Parathyroid adenoma (tissue), 2 donors: ENCODE measurements around the gene C2CD4C.

ENCODE experiments used
- H2AFZ ChIP-seq: fragments of 300-600 bp; sonication (generic); one replicate; pipeline ENCODE4 v1.7.0; 2017; ENCODE audit warnings: antibody characterized with exemption, mild to moderate bottlenecking
- H3K27ac ChIP-seq: fragments of 300-600 bp; sonication (generic); one replicate; pipeline ENCODE4 v1.7.0; 2017
- H3K27me3 ChIP-seq: fragments of 300-600 bp; sonication (generic); one replicate; pipeline ENCODE4 v1.7.0; 2017; ENCODE audit warnings: low read length; ENCODE audit not compliant: control insufficient read depth, insufficient read depth
- H3K36me3 ChIP-seq: fragments of 300-600 bp; sonication (generic); one replicate; pipeline ENCODE4 v1.7.0; 2017; ENCODE audit warnings: low read length; ENCODE audit not compliant: control insufficient read depth, insufficient read depth
- H3K4me1 ChIP-seq: fragments of 300-600 bp; sonication (generic); one replicate; pipeline ENCODE4 v1.7.0; 2017; ENCODE audit warnings: control low read depth
- H3K4me2 ChIP-seq: fragments of 300-600 bp; sonication (generic); one replicate; pipeline ENCODE4 v1.7.0; 2017; ENCODE audit warnings: low read length
- H3K4me3 ChIP-seq: fragments of 300-600 bp; sonication (generic); one replicate; pipeline ENCODE4 v1.7.0; 2017; ENCODE audit warnings: low read depth, low read length
- H3K79me2 ChIP-seq: fragments of 300-600 bp; sonication (generic); one replicate; pipeline ENCODE4 v1.7.0; 2017; ENCODE audit warnings: control low read depth
- H3K9ac ChIP-seq: fragments of 300-600 bp; sonication (generic); one replicate; pipeline ENCODE4 v1.7.0; 2017; ENCODE audit warnings: mild to moderate bottlenecking
- H3K9me3 ChIP-seq: fragments of 300-600 bp; sonication (generic); one replicate; pipeline ENCODE4 v1.7.0; 2017; ENCODE audit warnings: low read length; ENCODE audit not compliant: control insufficient read depth
- TF ChIP-seq, protein P1 (sequence below): fragments of 300-600 bp; sonication (generic); IDR thresholded peaks from one replicate; pipeline ENCODE4 v1.7.0; 2017; ENCODE audit warnings: antibody characterized with exemption, mild to moderate bottlenecking
- donor health status: primary hyperparathyroidism.

The C2CD4C gene

DNA sequence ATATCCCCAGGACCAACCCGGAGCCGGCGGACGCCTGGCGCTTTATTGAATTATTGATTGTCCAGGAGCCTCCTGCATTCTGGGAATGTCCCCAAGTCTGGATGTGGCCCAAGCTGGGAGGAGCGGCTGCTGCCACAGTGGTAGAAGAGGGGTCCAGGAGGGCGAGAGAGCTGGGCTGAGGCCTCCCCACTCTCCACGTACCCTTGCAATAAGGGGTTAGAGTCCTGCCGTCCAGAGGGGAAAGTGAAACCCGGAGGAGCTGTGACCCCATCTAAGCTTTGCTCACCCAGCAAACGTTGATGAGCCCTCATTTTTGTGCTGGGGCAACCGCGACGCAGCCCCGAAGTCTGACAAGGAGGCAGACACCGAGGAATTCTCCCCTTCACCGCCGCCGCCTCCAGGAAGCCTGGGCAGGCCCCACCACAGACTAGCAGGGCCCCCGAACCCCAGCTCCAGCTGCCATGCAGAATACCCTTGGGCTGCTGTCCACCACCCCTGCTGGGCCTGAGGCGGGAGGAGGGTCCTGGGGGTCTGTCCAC, 1.4 kb upstream of the C2CD4C start:
- Histone ChIP-seq H3K27me3 (no peaks in the 10 kb centered on the region), H3K36me3 (no peaks in the 10 kb centered on the region), H3K27ac (no peak overlapping the region), H3K9ac (no peak overlapping the region), H3K9me3 (no peaks in the 10 kb centered on the region), H3K79me2 (no peaks in the 10 kb centered on the region), H3K4me1 (peaks cover 3% of the 10 kb centered on the region), H3K4me3 (no peak overlapping the region), H3K4me2 (no peak overlapping the region), H2AFZ (no peak overlapping the region)
- TF ChIP-seq, protein P1, sequence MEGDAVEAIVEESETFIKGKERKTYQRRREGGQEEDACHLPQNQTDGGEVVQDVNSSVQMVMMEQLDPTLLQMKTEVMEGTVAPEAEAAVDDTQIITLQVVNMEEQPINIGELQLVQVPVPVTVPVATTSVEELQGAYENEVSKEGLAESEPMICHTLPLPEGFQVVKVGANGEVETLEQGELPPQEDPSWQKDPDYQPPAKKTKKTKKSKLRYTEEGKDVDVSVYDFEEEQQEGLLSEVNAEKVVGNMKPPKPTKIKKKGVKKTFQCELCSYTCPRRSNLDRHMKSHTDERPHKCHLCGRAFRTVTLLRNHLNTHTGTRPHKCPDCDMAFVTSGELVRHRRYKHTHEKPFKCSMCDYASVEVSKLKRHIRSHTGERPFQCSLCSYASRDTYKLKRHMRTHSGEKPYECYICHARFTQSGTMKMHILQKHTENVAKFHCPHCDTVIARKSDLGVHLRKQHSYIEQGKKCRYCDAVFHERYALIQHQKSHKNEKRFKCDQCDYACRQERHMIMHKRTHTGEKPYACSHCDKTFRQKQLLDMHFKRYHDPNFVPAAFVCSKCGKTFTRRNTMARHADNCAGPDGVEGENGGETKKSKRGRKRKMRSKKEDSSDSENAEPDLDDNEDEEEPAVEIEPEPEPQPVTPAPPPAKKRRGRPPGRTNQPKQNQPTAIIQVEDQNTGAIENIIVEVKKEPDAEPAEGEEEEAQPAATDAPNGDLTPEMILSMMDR, result no peak

DNA sequence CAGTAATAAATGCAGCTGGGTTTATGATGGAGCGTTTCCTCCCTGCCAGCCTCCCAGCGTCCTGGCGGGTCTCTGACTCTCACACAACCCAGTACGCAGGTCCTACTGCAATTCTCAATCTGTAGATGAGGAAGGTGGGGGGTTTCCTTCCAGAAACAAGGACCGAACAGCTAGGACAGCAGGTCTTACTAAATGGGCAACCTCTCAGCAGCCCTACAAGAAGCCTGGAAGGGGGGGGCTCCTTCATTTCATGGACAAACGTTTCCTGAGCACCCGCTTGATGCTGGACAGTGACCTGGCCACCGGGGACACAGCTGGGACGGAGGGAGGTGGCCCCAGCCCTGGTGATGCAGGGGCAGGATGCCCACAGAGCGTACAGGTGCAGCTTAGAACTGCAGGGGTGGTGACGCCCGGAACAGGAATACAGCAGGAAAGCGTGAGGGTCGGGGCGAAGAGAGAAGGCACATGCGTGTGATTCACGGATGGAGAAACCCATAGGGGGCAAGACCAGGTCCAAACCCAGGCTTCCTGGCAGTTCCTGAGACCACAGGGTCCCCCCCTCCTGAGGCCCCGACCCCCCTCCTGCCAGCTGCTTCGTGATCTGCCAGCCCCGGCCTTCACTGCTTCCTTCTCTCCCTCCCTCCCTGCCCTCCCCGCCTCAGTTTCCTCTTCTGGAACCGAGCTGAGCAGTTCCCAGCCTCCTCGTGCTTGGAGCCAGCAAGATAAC, 732 bp upstream of the C2CD4C start:
- Histone ChIP-seq H3K9me3 (no peaks in the 10 kb centered on the region), H3K4me3 (peak overlapping the region; percentile 22), H3K4me2 (peak overlapping the region; percentile 57), H3K36me3 (no peaks in the 10 kb centered on the region), H3K27ac (no peak overlapping the region), H3K27me3 (no peaks in the 10 kb centered on the region), H3K79me2 (no peaks in the 10 kb centered on the region), H2AFZ (peak overlapping the region; percentile 38), H3K9ac (no peak overlapping the region), H3K4me1 (peaks cover 3% of the 10 kb centered on the region)
- TF ChIP-seq, protein P1, result no peak

DNA sequence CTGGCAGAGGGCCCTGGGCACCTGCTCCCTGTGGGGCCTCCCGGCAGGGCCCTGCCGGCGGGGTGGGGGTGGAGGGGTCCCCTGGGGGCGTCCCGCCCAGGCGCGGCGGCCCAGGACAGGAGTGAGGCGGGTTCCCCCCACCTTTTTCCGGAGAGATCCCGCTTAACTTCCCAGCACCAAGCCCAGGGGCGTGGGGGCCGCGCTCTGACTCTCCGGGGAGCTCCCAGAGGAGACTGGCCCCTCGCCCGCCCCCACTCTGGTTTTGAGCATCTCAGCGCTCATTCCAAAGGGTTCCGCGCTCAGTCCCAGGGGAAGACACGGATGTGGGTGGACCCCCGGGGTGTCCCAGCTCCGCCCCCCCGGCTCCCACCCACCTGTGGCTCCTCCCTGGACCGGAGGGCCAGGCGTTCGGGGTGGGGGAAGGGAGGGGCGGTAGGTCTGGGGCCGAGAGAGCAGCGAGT, 476 bp downstream of the C2CD4C start:
- TF ChIP-seq, protein P1, result no peak
- no peak overlapping the region for H3K27ac ChIP-seq
- peak overlapping the region; percentile 46 for H2AFZ ChIP-seq
- H3K4me3 ChIP-seq, result no peak overlapping the region
- no peaks in the 10 kb centered on the region for H3K79me2 ChIP-seq
- H3K27me3 ChIP-seq, result no peaks in the 10 kb centered on the region
- peak overlapping the region; percentile 57 for H3K4me2 ChIP-seq
- H3K36me3 ChIP-seq, result no peaks in the 10 kb centered on the region
- peaks cover 3% of the 10 kb centered on the region for H3K4me1 ChIP-seq
- no peaks in the 10 kb centered on the region for H3K9me3 ChIP-seq
- no peak overlapping the region for H3K9ac ChIP-seq

DNA sequence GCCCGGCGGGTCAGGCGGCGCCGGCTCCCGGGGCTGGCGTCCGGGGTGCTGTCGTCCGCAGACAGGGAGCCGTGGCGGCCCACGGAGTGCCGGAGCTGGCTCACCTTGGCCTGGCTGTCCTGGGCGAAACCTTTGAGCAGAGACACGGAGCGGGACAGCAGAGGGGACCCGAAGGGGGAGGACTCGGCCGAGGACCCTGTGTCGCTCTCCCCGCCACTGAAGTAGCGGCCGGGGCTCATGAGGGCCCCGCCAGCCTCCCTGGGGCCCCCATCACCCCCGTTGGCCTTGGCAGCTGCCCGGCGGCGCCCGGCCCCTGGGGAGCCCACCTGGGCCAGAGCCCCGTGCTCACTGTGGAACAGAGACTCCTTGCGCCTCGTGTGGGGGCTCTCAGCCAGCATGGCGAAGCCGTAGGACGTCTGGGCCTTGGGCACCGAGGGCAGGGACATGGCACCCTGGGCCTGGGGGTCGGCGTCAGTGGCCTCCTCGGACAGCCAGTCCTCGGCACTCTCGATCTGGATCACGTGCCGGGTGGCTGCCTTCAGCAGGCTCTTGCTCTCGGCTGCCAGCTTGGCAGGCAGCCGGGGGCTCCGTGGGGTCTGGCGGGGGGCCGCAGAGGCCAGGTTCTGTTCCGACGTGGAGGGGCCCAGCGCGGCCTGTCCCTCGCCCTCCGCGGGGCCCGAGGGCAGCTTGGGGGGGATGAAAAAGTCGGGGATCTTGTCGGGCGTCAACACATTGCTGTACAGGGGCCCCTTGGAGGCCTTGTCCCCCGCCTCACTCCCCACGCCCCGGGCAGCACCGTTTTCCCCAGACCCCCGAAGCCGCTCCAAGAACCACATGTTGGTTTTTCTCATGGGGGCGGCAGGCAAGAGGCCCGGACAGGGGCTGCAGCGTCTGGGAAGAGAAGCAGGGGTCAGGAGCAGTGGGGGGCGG, 1.2 kb downstream of the C2CD4C start:
- H2AFZ ChIP-seq, result no peak overlapping the region
- no peaks in the 10 kb centered on the region for H3K27me3 ChIP-seq
- H3K4me3 ChIP-seq, result no peak overlapping the region
- peaks cover 3% of the 10 kb centered on the region for H3K4me1 ChIP-seq
- no peak overlapping the region for H3K9ac ChIP-seq
- H3K79me2 ChIP-seq, result no peaks in the 10 kb centered on the region
- H3K36me3 ChIP-seq, result no peaks in the 10 kb centered on the region
- H3K9me3 ChIP-seq, result no peaks in the 10 kb centered on the region
- H3K4me2 ChIP-seq, result no peak overlapping the region
- no peak overlapping the region for H3K27ac ChIP-seq
- TF ChIP-seq, protein P1, result no peak
